Spleen (tissue), 11 donors: ENCODE results near the gene PLCZ1. TPM values are rescaled to one million over a fixed set of nuclear protein-coding genes. Genes with fewer than 3 reads are reported as not detected.

Experiments
- DNase-seq: peaks from one replicate; pipeline ENCODE4 v3.0.0-alpha.2; 2020
- H3K27ac ChIP-seq, 8 donors: fragments of 200-600 bp; sonication (generic) in 7 of 8; 1 replicate in 4 of 8; 2 replicates in 4 of 8; pipeline versions ENCODE4 v1.5.0 to v1.8.0; 2016 to 2021; ENCODE audit warnings: inconsistent platforms in 4 of 8, mild to moderate bottlenecking in 4 of 8, moderate library complexity in 1 of 8
- H3K27me3 ChIP-seq, 7 donors: fragments of 200-600 bp; sonication (generic) in 6 of 7; replicated peaks in 1 of 7; 1 replicate in 4 of 7; 2 replicates in 3 of 7; pipeline versions ENCODE4 v1.5.0 to v1.8.0; 2016 to 2021; ENCODE audit warnings: inconsistent platforms in 3 of 7, mild to moderate bottlenecking in 1 of 7
- H3K36me3 ChIP-seq, 6 donors: fragments of 200-600 bp; sonication (generic) in 5 of 6; 1 replicate in 4 of 6; 2 replicates in 2 of 6; pipeline versions ENCODE4 v1.5.0 to v1.8.0; 2016 to 2021; ENCODE audit warnings: inconsistent platforms in 2 of 6
- H3K4me1 ChIP-seq, 6 donors: fragments of 200-600 bp; sonication (generic) in 5 of 6; 1 replicate in 3 of 6; 2 replicates in 3 of 6; pipeline versions ENCODE4 v1.5.0 to v1.8.0; 2016 to 2021; ENCODE audit warnings: inconsistent platforms in 3 of 6
- H3K4me3 ChIP-seq, 8 donors: fragments of 200-600 bp; sonication (generic) in 7 of 8; 1 replicate in 4 of 8; 2 replicates in 4 of 8; pipeline versions ENCODE4 v1.5.0 to v1.8.0; 2016 to 2021; ENCODE audit warnings: inconsistent platforms in 4 of 8, mild to moderate bottlenecking in 4 of 8, moderate library complexity in 2 of 8
- H3K9me3 ChIP-seq, 8 donors: fragments of 200-600 bp; sonication (generic) in 7 of 8; 1 replicate in 4 of 8; 2 replicates in 4 of 8; pipeline versions ENCODE4 v1.5.0 to v1.8.0; 2016 to 2021; ENCODE audit warnings: inconsistent platforms in 4 of 8
- POLR2A ChIP-seq, 3 donors: fragments of 450-650 bp; IDR thresholded peaks; one replicate each; pipeline ENCODE4 v1.5.1; 2017; ENCODE audit warnings: antibody characterized with exemption in 3 of 3, mild to moderate bottlenecking in 1 of 3
- POLR2AphosphoS5 ChIP-seq, 3 donors: sonication (generic); formaldehyde crosslinking; IDR thresholded peaks; one replicate each; pipeline ENCODE4 v1.5.1; 2017; ENCODE audit warnings: antibody characterized with exemption in 3 of 3
- WGBS, 5 donors: extraction: QIAGEN DNeasy Blood & Tissue Kit in 3 of 5; methylation state at CpG; one replicate each; pipeline versions ENCODE4 v1.1.5 to v1.1.7; 2013 to 2018; 5-methylcytosine and 5-hydroxymethylcytosine counted together
- intact Hi-C: fragments of 100-400 bp; cut with DNase I; formaldehyde crosslinking; loops from one replicate; pipeline ENCODE4 v1.15.0; 2023; ENCODE audit warnings: low total_unique reads
- polyA plus RNA-seq, 3 donors: library from polyadenylated mRNA; stranded (reverse); fragments of 200-250 nt; gene quantifications; one replicate each; pipeline ENCODE4 v1.2.1, GENCODE V29; 2013
- total RNA-seq, 7 donors: library from RNA; depleted of rRNA in 3 of 7; stranded (reverse); fragments of >200 nt in 3 of 7; fragmentation: NEBNext Ultra II Directional in 4 of 7; extraction: Animal tissue kit (Norgen Biotek cat#: 25700) in 4 of 7; gene quantifications; one replicate each; pipeline versions ENCODE4 v1.1.0 to v1.2.1, GENCODE V29; 2016 to 2021
- TF ChIP-seq, protein P1 (sequence below), 11 experiments: fragments of 200-600 bp in 7 of 11; fragments of 450-650 bp in 4 of 11; sonication (generic) in 4 of 11; IDR thresholded peaks in 8 of 11; conservative IDR thresholded peaks in 3 of 11; 1 replicate in 7 of 11; 2 replicates in 4 of 11; pipeline versions ENCODE4 v1.4.0 to v1.8.0; 2016 to 2021; ENCODE audit warnings: antibody characterized with exemption in 11 of 11, inconsistent platforms in 4 of 11, mild to moderate bottlenecking in 1 of 11
- donor health status: healthy with polysubstance abuse.
- donor health status: DM: no; HTN: no; CAD: no; lungs with moderate emphysema.
- donor health status: DM: no; HTN: no; CAD: no.
- donor health status: Bipolar disorder and iron deficiency.
- donor health status: healthy.
- donor health status: DM: no; HTN: no; CAD: no.
- donor health status: DM: yes; HTN: yes; CAD: no.

PLCZ1 gene
- total and polyA plus RNA-seq, 10 donors = not detected

DNA sequence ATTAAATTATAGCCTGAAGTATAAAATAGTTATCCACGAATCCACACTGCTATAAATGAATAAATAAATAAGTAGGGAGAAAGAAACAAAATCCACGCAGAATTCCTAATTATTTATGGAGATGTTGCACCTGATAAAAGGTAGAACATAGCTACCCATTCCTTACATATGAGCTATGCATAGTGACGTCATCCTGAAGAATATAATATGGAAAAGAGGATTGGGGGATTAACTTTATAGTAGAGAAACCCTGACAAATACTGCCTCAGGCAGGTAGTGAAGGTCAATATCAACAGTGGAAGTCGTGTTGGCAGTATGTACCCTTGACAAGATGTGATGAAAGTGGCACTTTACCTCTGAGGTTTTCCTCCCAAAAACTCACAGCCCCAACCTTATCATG lies 82.5 kb downstream of the PLCZ1 start:
- H3K4me1 ChIP-seq = no peaks in the 10 kb centered on the region
- WGBS, 5 donors = 64 to 79% (median 73%) methylated on average over 4 of the region's 4 CpGs

DNA sequence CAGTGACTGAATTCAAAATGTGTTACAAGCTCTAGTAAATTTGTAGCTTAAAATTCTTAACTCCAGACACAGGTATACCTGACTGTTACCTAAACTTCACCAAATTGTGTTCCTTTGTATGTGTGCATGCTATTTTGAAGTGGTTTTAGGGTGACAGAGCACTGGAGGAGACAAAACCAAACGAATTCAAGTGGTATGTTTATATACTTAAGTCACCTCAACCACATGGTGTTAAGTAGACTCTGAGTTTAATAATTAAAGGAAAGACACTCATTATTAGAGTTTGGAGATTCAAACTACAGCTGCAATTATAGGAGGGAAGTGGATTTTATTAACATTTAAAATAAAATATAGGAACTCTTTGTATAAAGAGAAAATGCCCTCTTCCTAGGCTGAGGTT lies 84.3 kb downstream of the PLCZ1 start:
- Histone ChIP-seq H3K27ac (no peak overlapping the region), H3K36me3 (no peaks in the 10 kb centered on the region), H3K4me3 (no peak overlapping the region), H3K27me3 (no peaks in the 10 kb centered on the region), H3K9me3 (peaks cover 0 to 28% (median 25%) of the 10 kb centered on the region in 8 donors), H3K4me1 (no peaks in the 10 kb centered on the region)
- TF ChIP-seq POLR2AphosphoS5 (IDR thresholded peaks at IDR 0.05) (no peak), POLR2A (IDR thresholded peaks at IDR 0.05) (no peak)
- TF ChIP-seq, protein P1, sequence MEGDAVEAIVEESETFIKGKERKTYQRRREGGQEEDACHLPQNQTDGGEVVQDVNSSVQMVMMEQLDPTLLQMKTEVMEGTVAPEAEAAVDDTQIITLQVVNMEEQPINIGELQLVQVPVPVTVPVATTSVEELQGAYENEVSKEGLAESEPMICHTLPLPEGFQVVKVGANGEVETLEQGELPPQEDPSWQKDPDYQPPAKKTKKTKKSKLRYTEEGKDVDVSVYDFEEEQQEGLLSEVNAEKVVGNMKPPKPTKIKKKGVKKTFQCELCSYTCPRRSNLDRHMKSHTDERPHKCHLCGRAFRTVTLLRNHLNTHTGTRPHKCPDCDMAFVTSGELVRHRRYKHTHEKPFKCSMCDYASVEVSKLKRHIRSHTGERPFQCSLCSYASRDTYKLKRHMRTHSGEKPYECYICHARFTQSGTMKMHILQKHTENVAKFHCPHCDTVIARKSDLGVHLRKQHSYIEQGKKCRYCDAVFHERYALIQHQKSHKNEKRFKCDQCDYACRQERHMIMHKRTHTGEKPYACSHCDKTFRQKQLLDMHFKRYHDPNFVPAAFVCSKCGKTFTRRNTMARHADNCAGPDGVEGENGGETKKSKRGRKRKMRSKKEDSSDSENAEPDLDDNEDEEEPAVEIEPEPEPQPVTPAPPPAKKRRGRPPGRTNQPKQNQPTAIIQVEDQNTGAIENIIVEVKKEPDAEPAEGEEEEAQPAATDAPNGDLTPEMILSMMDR (IDR thresholded peaks at IDR 0.05 in 8 of 11, conservative IDR thresholded peaks at IDR 0.05 in 3 of 11) = no peak
- DNase-seq = no peak
- intact Hi-C loops = no loop called here
- WGBS, 5 donors = 26 to 58% (median 39%) methylated on average over 1 of the region's 1 CpG

More for the DNA sequence above, 82.5 kb downstream of the PLCZ1 start:
- Histone ChIP-seq H3K9me3 (peaks cover 0 to 47% (median 38%) of the 10 kb centered on the region in 8 donors), H3K27ac (no peak overlapping the region), H3K36me3 (no peaks in the 10 kb centered on the region), H3K4me3 (no peak overlapping the region), H3K27me3 (no peaks in the 10 kb centered on the region)
- intact Hi-C loops = no loop called here
- TF ChIP-seq, protein P1 (IDR thresholded peaks at IDR 0.05 in 8 of 11, conservative IDR thresholded peaks at IDR 0.05 in 3 of 11) = no peak
- no peak for TF ChIP-seq POLR2AphosphoS5 (IDR thresholded peaks at IDR 0.05)
- no peak for TF ChIP-seq POLR2A (IDR thresholded peaks at IDR 0.05)
- no peak for DNase-seq

DNA sequence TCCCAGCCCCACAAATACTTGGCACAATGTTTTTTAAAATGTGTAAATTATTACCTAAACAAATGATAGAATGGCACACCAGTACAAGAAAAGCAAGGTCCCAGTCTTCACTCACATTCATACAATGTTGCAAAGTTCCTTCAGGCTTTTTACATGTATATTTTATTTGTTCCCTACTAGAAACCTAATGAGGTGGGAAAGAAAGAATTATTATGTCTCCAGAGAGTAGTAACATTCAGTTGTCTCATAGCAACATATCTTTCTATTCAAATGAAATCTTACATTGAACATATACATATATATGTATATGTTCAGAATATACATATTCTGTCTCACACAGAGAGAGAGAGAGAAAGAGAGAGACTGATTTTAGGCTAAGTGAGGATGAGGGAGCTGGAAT lies 85.2 kb downstream of the PLCZ1 start:
- no peak for DNase-seq
- no peak overlapping the region for H3K27ac ChIP-seq
- H3K9me3 ChIP-seq = peaks cover 0 to 19% (median 16%) of the 10 kb centered on the region in 8 donors
- TF ChIP-seq POLR2A (IDR thresholded peaks at IDR 0.05) = no peak
- TF ChIP-seq POLR2AphosphoS5 (IDR thresholded peaks at IDR 0.05) = no peak
- H3K4me1 ChIP-seq = no peaks in the 10 kb centered on the region
- no peaks in the 10 kb centered on the region for H3K36me3 ChIP-seq
- intact Hi-C loops = no loop called here
- H3K4me3 ChIP-seq = no peak overlapping the region
- H3K27me3 ChIP-seq = no peaks in the 10 kb centered on the region

DNA sequence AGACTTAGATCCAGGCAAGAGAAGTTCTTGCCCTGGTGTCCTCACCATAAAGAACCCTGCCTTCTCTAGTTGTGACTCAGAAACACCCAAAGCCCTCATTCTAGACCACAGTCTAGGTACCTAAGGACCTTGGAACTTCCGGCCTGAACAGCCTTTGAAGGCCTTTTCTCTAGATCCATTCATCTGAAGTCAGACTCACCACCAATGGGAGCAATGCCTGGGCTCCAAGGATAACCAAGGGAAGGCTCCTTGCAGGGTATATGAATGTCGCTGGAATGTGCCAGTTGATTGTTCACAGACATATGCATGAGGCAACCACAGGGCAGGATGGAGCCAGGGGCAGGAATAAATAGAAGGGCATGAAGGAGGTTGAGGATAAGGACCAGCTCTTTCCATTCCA lies 86.3 kb downstream of the PLCZ1 start:
- H3K36me3 ChIP-seq = no peaks in the 10 kb centered on the region
- peaks cover 0 to 9% (median 5%) of the 10 kb centered on the region in 8 donors for H3K9me3 ChIP-seq
- no peak for DNase-seq
- no peaks in the 10 kb centered on the region for H3K27me3 ChIP-seq
- no peaks in the 10 kb centered on the region for H3K4me1 ChIP-seq
- intact Hi-C loops = no loop called here
- H3K27ac ChIP-seq = no peak overlapping the region
- no peak for TF ChIP-seq POLR2AphosphoS5 (IDR thresholded peaks at IDR 0.05)
- TF ChIP-seq, protein P1 (IDR thresholded peaks at IDR 0.05 in 8 of 11, conservative IDR thresholded peaks at IDR 0.05 in 3 of 11) = no peak
- no peak for TF ChIP-seq POLR2A (IDR thresholded peaks at IDR 0.05)
- WGBS, 5 donors = 65 to 94% (median 78%) methylated on average over 2 of the region's 2 CpGs
- no peak overlapping the region for H3K4me3 ChIP-seq
